Measurements from ENCODE around the gene PLEKHG4B.

The PLEKHG4B gene

DNA sequence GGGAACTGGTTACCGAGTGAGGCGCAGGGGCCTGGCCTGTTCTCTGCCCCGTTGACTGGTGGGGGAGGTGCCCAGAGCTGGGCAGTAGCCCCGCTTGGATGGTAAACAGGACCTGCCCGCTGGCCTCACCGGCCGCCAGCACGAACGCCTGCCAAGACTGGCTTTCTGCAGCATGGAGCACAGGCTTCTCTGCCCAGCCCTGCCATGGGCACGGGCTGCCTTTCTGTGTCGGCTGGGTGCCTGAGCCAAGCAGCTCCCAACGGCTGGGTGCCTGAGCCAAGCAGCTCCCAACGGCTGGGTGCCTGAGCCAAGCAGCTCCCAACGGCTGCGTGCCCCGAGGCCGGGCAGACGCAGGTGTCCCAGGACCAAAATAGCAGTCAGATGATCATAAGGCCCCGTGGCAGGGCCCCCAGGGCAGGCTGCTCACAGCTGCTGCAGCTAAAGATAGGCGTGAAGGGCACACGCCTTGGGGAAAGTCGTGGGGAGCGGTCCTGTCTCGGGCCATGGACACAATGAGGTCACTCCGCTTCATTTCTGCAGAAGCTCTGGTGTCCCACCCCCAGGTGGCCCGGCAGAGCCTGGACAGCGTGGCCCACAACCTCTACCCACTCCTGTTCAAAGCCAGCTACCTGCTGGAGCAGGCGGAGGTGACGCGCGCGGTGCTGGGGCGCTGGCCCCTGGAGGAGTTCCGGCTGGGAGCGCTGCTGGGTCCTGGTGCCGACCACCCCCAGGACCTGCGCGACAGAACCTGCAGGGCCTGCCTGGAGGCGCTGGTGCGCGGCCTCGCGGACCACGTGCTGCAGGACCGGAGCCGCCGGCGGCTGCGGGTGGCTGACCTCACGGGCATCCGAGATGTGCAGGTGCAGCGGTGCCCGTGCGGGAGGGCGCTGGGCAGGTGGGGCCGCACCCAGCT lies 99.3 kb downstream of the PLEKHG4B start, which contains the start of gene LRRC14B:
TSS of gene LRRC14B (plus strand) at position 460 of the 913 bp plus-strand sequence. CDS start at position 504, 44 bp downstream.
- TF ChIP-seq, protein P1, sequence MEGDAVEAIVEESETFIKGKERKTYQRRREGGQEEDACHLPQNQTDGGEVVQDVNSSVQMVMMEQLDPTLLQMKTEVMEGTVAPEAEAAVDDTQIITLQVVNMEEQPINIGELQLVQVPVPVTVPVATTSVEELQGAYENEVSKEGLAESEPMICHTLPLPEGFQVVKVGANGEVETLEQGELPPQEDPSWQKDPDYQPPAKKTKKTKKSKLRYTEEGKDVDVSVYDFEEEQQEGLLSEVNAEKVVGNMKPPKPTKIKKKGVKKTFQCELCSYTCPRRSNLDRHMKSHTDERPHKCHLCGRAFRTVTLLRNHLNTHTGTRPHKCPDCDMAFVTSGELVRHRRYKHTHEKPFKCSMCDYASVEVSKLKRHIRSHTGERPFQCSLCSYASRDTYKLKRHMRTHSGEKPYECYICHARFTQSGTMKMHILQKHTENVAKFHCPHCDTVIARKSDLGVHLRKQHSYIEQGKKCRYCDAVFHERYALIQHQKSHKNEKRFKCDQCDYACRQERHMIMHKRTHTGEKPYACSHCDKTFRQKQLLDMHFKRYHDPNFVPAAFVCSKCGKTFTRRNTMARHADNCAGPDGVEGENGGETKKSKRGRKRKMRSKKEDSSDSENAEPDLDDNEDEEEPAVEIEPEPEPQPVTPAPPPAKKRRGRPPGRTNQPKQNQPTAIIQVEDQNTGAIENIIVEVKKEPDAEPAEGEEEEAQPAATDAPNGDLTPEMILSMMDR (IDR thresholded peaks at IDR 0.05; ENCODE audit: borderline replicate concordance, extremely low read depth, low read length, poor library complexity, severe bottlenecking): no peak
- no peak for TF ChIP-seq EZH2 (IDR thresholded peaks at IDR 0.05; ENCODE audit: borderline replicate concordance, low read depth, low read length, severe bottlenecking)
- 0 out of 2 replicates have a peak, but pooled peaks cover 3% of the 10 kb centered on the region for H4K20me1 ChIP-seq (ENCODE audit: insufficient read depth, low read length)
- H3K27me3 ChIP-seq (ENCODE audit: insufficient read depth, low read length, poor library complexity): no peaks in the 10 kb centered on the region
- H3K4me3 ChIP-seq (ENCODE audit: low read depth in 1 of 2, low read length in 2 of 2): no peak within 1 kb of the TSS
- DNase-seq: no peak
- no peak within 1 kb of the TSS for H3K27ac ChIP-seq (ENCODE audit: low read length)
- no peak within 1 kb of the TSS for H2AFZ ChIP-seq (ENCODE audit: low read depth, low read length)
- peaks cover 9% of the 10 kb centered on the region for H3K4me1 ChIP-seq (ENCODE audit: insufficient read depth, low read length)
- H3K4me2 ChIP-seq (ENCODE audit: insufficient read depth, low read length): no peak within 1 kb of the TSS
- no peaks in the 10 kb centered on the region for H3K36me3 ChIP-seq (ENCODE audit: insufficient read depth, low read length)
- no peaks in the 10 kb centered on the region for H3K9me3 ChIP-seq (ENCODE audit: insufficient read depth, low read length, severe bottlenecking)
- H3K79me2 ChIP-seq (ENCODE audit: insufficient read depth, low read length): no peaks in the 10 kb centered on the region
- ATAC-seq (ENCODE audit: insufficient read depth, low read depth): no peak
- H3K9ac ChIP-seq (ENCODE audit: low read depth, low read length): no peak within 1 kb of the TSS

DNA sequence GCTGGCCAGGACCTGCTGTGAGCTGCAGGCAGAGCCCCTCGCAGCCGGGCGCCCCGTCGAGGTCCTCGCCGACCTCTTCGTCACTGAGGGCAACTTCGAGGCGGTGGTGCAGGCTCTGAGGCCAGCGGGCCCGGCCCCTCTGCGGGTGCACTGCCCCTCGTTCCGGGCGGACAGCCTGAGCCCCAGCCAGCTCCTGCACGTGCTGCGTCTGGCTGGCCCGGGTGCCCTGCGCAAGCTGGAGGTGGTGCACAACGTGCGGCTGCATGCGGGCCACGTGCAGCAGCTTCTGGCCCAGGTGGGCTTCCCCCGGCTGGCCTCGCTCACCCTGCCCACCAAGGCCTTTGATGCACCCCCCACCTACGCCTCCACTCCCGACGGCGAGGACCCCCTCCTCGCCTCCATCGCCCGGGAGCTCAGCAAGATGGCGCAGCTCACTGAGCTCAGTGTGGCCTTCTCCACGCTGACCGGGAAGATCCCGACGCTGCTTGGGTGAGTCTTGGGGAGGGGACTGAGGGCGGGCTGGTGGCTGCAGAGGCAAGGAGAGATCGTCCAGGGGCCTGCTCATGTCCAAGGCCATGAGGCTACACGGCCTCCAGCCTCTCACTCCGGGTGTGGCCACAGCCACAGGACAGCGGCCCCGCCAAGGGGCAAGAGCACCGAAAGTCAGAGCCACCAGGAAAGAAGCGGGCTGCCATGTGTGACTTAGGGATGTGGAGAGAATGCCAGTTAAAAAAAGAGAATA lies 100.2 kb downstream of the PLEKHG4B start:
- ATAC-seq (ENCODE audit: insufficient read depth, low read depth): no peak
- Histone ChIP-seq H3K9ac (ENCODE audit: low read depth, low read length) (no peak overlapping the region), H2AFZ (ENCODE audit: low read depth, low read length) (no peak overlapping the region), H3K27me3 (ENCODE audit: insufficient read depth, low read length, poor library complexity) (no peaks in the 10 kb centered on the region), H4K20me1 (ENCODE audit: insufficient read depth, low read length) (0 out of 2 replicates have a peak, but pooled peaks cover under 1% of the 10 kb centered on the region), H3K9me3 (ENCODE audit: insufficient read depth, low read length, severe bottlenecking) (no peaks in the 10 kb centered on the region), H3K36me3 (ENCODE audit: insufficient read depth, low read length) (no peaks in the 10 kb centered on the region), H3K4me1 (ENCODE audit: insufficient read depth, low read length) (peaks cover 9% of the 10 kb centered on the region), H3K27ac (ENCODE audit: low read length) (no peak overlapping the region), H3K4me2 (ENCODE audit: insufficient read depth, low read length) (no peak overlapping the region), H3K4me3 (ENCODE audit: low read depth in 1 of 2, low read length in 2 of 2) (no peak overlapping the region), H3K79me2 (ENCODE audit: insufficient read depth, low read length) (no peaks in the 10 kb centered on the region)
- DNase-seq: no peak
- TF ChIP-seq, protein P1 (IDR thresholded peaks at IDR 0.05; ENCODE audit: borderline replicate concordance, extremely low read depth, low read length, poor library complexity, severe bottlenecking): no peak
- TF ChIP-seq EZH2 (IDR thresholded peaks at IDR 0.05; ENCODE audit: borderline replicate concordance, low read depth, low read length, severe bottlenecking): no peak

DNA sequence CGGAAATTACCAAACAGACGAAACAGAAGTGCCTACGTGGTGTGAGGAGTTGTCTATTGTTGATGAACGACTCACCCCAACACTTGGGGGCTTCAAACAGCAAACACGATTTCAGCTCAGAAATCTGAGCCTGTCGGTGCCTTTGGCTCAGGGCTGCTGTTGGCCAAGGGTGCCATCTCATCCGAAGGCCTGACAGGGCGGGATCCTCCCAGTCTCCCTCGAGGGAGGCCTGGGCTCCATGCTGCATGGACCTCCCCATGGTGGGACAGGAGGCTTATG lies 100.7 kb downstream of the PLEKHG4B start:
- no peak overlapping the region for H3K27ac ChIP-seq (ENCODE audit: low read length)
- H3K4me1 ChIP-seq (ENCODE audit: insufficient read depth, low read length): peaks cover 9% of the 10 kb centered on the region
- H3K9ac ChIP-seq (ENCODE audit: low read depth, low read length): no peak overlapping the region
- H3K4me3 ChIP-seq (ENCODE audit: low read depth in 1 of 2, low read length in 2 of 2): no peak overlapping the region
- H3K79me2 ChIP-seq (ENCODE audit: insufficient read depth, low read length): no peaks in the 10 kb centered on the region
- ATAC-seq (ENCODE audit: insufficient read depth, low read depth) (no peak), DNase-seq (no peak)
- no peak overlapping the region for H2AFZ ChIP-seq (ENCODE audit: low read depth, low read length)
- no peaks in the 10 kb centered on the region for H3K27me3 ChIP-seq (ENCODE audit: insufficient read depth, low read length, poor library complexity)
- H3K36me3 ChIP-seq (ENCODE audit: insufficient read depth, low read length): no peaks in the 10 kb centered on the region
- no peak for TF ChIP-seq EZH2 (IDR thresholded peaks at IDR 0.05; ENCODE audit: borderline replicate concordance, low read depth, low read length, severe bottlenecking)
- TF ChIP-seq, protein P1 (IDR thresholded peaks at IDR 0.05; ENCODE audit: borderline replicate concordance, extremely low read depth, low read length, poor library complexity, severe bottlenecking): no peak
- H4K20me1 ChIP-seq (ENCODE audit: insufficient read depth, low read length): no peaks in the 10 kb centered on the region
- H3K9me3 ChIP-seq (ENCODE audit: insufficient read depth, low read length, severe bottlenecking): no peaks in the 10 kb centered on the region
- H3K4me2 ChIP-seq (ENCODE audit: insufficient read depth, low read length): no peak overlapping the region
